H1 (cell line): ENCODE data around the gene RAB29. TPM values are rescaled to one million over a fixed set of nuclear protein-coding genes. Genes with fewer than 3 reads are reported as not detected.
A peak's percentile ranks its signal among the peaks of the same experiment; 100 is the strongest.

Source experiments
- CTCF ChIA-PET: fragments of 300-600 bp; sonication (Branson Sonifier 250); formaldehyde crosslinking; loops from one replicate; lab custom pipeline; 2021; ENCODE audit not compliant: partially characterized antibody; lab: Charles Lee
- POLR2A ChIA-PET: fragments of 300-600 bp; sonication (Branson Sonifier 250); formaldehyde crosslinking; loops from one replicate; lab custom pipeline; 2021; ENCODE audit warnings: inconsistent platforms; ENCODE audit not compliant: partially characterized antibody; lab: Charles Lee
- DNase-seq, 2 experiments: peaks; one replicate each; pipeline versions ENCODE4 v3.0.0 to v3.0.0-alpha.2; 2010 to 2022; ENCODE audit warnings: low spot score in 2 of 2, low read depth in 1 of 2, mixed read lengths in 1 of 2
- FAIRE-seq: peaks from 2 replicates; lab custom pipeline; 2011; peaks lifted over from hg19 to GRCh38; lab: Jason Lieb, UNC
- H2AFZ ChIP-seq: 2 replicates; pipeline ENCODE4 v1.8.1; 2012; ENCODE audit warnings: low read length, inconsistent platforms
- H2AK5ac ChIP-seq: 2 replicates; pipeline ENCODE4 v1.6.1; 2013; ENCODE audit warnings: low read depth, low read length
- H2BK120ac ChIP-seq: replicated peaks from 2 replicates; pipeline ENCODE3; 2013; ENCODE audit warnings: low read depth, low read length, inconsistent platforms
- H2BK12ac ChIP-seq: 2 replicates; pipeline ENCODE4 v1.6.1; 2013; ENCODE audit warnings: low read depth, low read length
- H2BK15ac ChIP-seq: 2 replicates; pipeline ENCODE4 v1.6.1; 2013; ENCODE audit warnings: low read length
- H2BK20ac ChIP-seq: 2 replicates; pipeline ENCODE4 v1.6.1; 2013; ENCODE audit warnings: low read length
- H2BK5ac ChIP-seq: 2 replicates; pipeline ENCODE4 v1.6.1; 2013; ENCODE audit warnings: low read depth, low read length
- H3K14ac ChIP-seq: 2 replicates; pipeline ENCODE4 v1.6.1; 2013; ENCODE audit warnings: inconsistent platforms; ENCODE audit not compliant: insufficient read length
- H3K18ac ChIP-seq: 2 replicates; pipeline ENCODE4 v1.6.1; 2013; ENCODE audit warnings: low read length; ENCODE audit errors: extremely low read depth
- H3K23ac ChIP-seq: 2 replicates; pipeline ENCODE4 v1.6.1; 2013; ENCODE audit warnings: inconsistent platforms; ENCODE audit not compliant: insufficient read length
- H3K23me2 ChIP-seq: 2 replicates; pipeline ENCODE4 v1.6.1; 2013; ENCODE audit warnings: low read depth, low read length
- H3K27ac ChIP-seq: 2 replicates; pipeline ENCODE4 v1.6.1; 2011; ENCODE audit warnings: low read depth, low read length, inconsistent platforms
- H3K27me3 ChIP-seq, 4 experiments: replicated peaks in 1 of 4; 1 replicate in 1 of 4; 2 replicates in 3 of 4; pipeline versions ENCODE4 v1.6.1 to v1.8.1; 2011 to 2013; ENCODE audit warnings: low read length in 3 of 4, mild to moderate bottlenecking in 3 of 4, inconsistent platforms in 2 of 4, mixed read lengths in 2 of 4, moderate library complexity in 1 of 4; ENCODE audit not compliant: control insufficient read depth in 3 of 4, insufficient read depth in 3 of 4; ENCODE audit errors: extremely low read depth in 1 of 4
- H3K36me3 ChIP-seq, 4 experiments: 2 replicates each; pipeline versions ENCODE4 v1.6.1 to v1.8.1; 2011 to 2013; ENCODE audit warnings: mild to moderate bottlenecking in 4 of 4, low read length in 3 of 4, moderate library complexity in 2 of 4, control low read depth in 1 of 4, inconsistent platforms in 1 of 4; ENCODE audit not compliant: insufficient read depth in 4 of 4, control insufficient read depth in 2 of 4
- H3K4ac ChIP-seq: replicated peaks from 2 replicates; pipeline ENCODE3; 2013; ENCODE audit warnings: low read length, low read depth, mixed read lengths, inconsistent platforms; ENCODE audit not compliant: insufficient read length
- H3K4me1 ChIP-seq, 4 experiments: replicated peaks in 1 of 4; 1 replicate in 1 of 4; 2 replicates in 3 of 4; pipeline versions ENCODE4 v1.6.1 to v1.8.1; 2011 to 2013; ENCODE audit warnings: low read length in 3 of 4, inconsistent platforms in 2 of 4, mixed read lengths in 1 of 4; ENCODE audit not compliant: insufficient read depth in 4 of 4, control insufficient read depth in 3 of 4
- H3K4me2 ChIP-seq, 2 experiments: 2 replicates each; pipeline versions ENCODE4 v1.6.1 to v1.8.1; 2011 to 2013; ENCODE audit warnings: low read depth in 2 of 2, low read length in 2 of 2, control low read depth in 1 of 2, inconsistent platforms in 1 of 2, mild to moderate bottlenecking in 1 of 2; ENCODE audit not compliant: insufficient read depth in 1 of 2
- H3K4me3 ChIP-seq, 4 experiments: fragments of 200-600, 300-600 bp in 1 of 4; sonication (generic), shearing (Covaris generic), sonication (Bioruptor Twin) in 1 of 4; 2 replicates each; pipeline versions ENCODE4 v1.5.1 to v1.8.1; 2011 to 2016; ENCODE audit warnings: low read length in 4 of 4, low read depth in 3 of 4, control low read depth in 2 of 4, inconsistent platforms in 2 of 4, mild to moderate bottlenecking in 2 of 4, mixed read lengths in 1 of 4, moderate library complexity in 1 of 4; ENCODE audit not compliant: insufficient read depth in 2 of 4; ENCODE audit errors: extremely low read depth in 1 of 4
- H3K56ac ChIP-seq: replicated peaks from 2 replicates; pipeline ENCODE3; 2013; ENCODE audit warnings: low read depth, mild to moderate bottlenecking, mixed read lengths, low read length, inconsistent platforms; ENCODE audit not compliant: insufficient read length
- H3K79me1 ChIP-seq: 2 replicates; pipeline ENCODE4 v1.6.1; 2013; ENCODE audit warnings: low read depth, low read length, control low read depth
- H3K79me2 ChIP-seq, 2 experiments: 2 replicates each; pipeline versions ENCODE4 v1.6.1 to v1.8.1; 2012 to 2013; ENCODE audit warnings: low read length in 2 of 2, mild to moderate bottlenecking in 2 of 2, inconsistent platforms in 1 of 2; ENCODE audit not compliant: insufficient read depth in 2 of 2, control insufficient read depth in 1 of 2
- H3K9ac ChIP-seq, 4 experiments: replicated peaks in 1 of 4; 1 replicate in 1 of 4; 2 replicates in 3 of 4; pipeline versions ENCODE4 v1.6.1 to v1.8.1; 2011 to 2013; ENCODE audit warnings: low read depth in 3 of 4, low read length in 3 of 4, control low read depth in 2 of 4, mild to moderate bottlenecking in 2 of 4, moderate library complexity in 2 of 4, inconsistent platforms in 1 of 4; ENCODE audit errors: extremely low read depth in 1 of 4
- H3K9me3 ChIP-seq, 2 experiments: 2 replicates each; pipeline versions ENCODE4 v1.6.1 to v1.8.1; 2012 to 2013; ENCODE audit warnings: mild to moderate bottlenecking in 2 of 2, moderate library complexity in 2 of 2, control low read depth in 1 of 2, inconsistent platforms in 1 of 2, low read depth in 1 of 2, low read length in 1 of 2, mixed read lengths in 1 of 2; ENCODE audit not compliant: insufficient read depth in 2 of 2
- H4K20me1 ChIP-seq, 2 experiments: replicated peaks in 1 of 2; 2 replicates each; pipeline versions ENCODE3 to v1.8.1; 2011 to 2013; ENCODE audit warnings: inconsistent platforms in 2 of 2, low read length in 2 of 2, mild to moderate bottlenecking in 1 of 2; ENCODE audit not compliant: insufficient read depth in 2 of 2, control insufficient read depth in 1 of 2
- H4K5ac ChIP-seq: 2 replicates; pipeline ENCODE4 v1.6.1; 2013; ENCODE audit warnings: low read length, low read depth, mixed read lengths, inconsistent platforms; ENCODE audit not compliant: insufficient read length
- H4K8ac ChIP-seq: 2 replicates; pipeline ENCODE4 v1.8.0; 2013; ENCODE audit warnings: mild to moderate bottlenecking, moderate library complexity, low read length, inconsistent platforms; ENCODE audit not compliant: insufficient read depth; ENCODE audit errors: extremely low read depth
- H4K91ac ChIP-seq: replicated peaks from 2 replicates; pipeline ENCODE3; 2013; ENCODE audit warnings: low read length, mixed read lengths, inconsistent platforms; ENCODE audit not compliant: insufficient read length
- CHD1 ChIP-seq: IDR thresholded peaks from 2 replicates; pipeline ENCODE4 v1.6.1; 2012; ENCODE audit warnings: low read depth, low read length, improper control_type of control experiment
- CTCF ChIP-seq, 3 experiments: IDR thresholded peaks; 1 replicate in 2 of 3; 2 replicates in 1 of 3; pipeline versions ENCODE4 v1.5.1 to v1.6.1; 2011; ENCODE audit warnings: low read length in 3 of 3, mild to moderate bottlenecking in 3 of 3, inconsistent platforms in 2 of 3, low read depth in 1 of 3, moderate library complexity in 1 of 3; ENCODE audit not compliant: insufficient read depth in 1 of 3; ENCODE audit errors: control extremely low read depth in 1 of 3
- JUND ChIP-seq: IDR thresholded peaks from 2 replicates; pipeline ENCODE4 v1.6.1; 2011; ENCODE audit warnings: mild to moderate bottlenecking, improper control_type of control experiment, low read length
- KDM4A ChIP-seq: IDR thresholded peaks from one replicate; pipeline ENCODE4 v1.7.1; 2012; ENCODE audit warnings: low read depth, mild to moderate bottlenecking, moderate library complexity, low read length, inconsistent platforms; ENCODE audit not compliant: severe bottlenecking
- PHF8 ChIP-seq: fragments of 200-600 bp; sonication (generic); conservative IDR thresholded peaks from 2 replicates; pipeline ENCODE4 v1.7.1; 2012; ENCODE audit warnings: low read depth, mild to moderate bottlenecking, inconsistent platforms, low read length, moderate library complexity
- RAD21 ChIP-seq, 2 experiments: IDR thresholded peaks in 1 of 2; conservative IDR thresholded peaks in 1 of 2; 2 replicates each; pipeline ENCODE4 v1.6.1; 2011; ENCODE audit warnings: low read depth in 2 of 2, low read length in 2 of 2, improper control_type of control experiment in 1 of 2, inconsistent platforms in 1 of 2, mild to moderate bottlenecking in 1 of 2, moderate library complexity in 1 of 2
- RNF2 ChIP-seq: fragments of 200-900, 300-1000 bp; sonication (generic); IDR thresholded peaks from 2 replicates; pipeline ENCODE4 v1.7.1; 2016; ENCODE audit warnings: borderline replicate concordance, low read depth, mild to moderate bottlenecking, antibody characterized with exemption, low read length; ENCODE audit not compliant: poor library complexity, severe bottlenecking; ENCODE audit errors: missing control alignments
- WGBS, 2 experiments: shearing (Covaris generic) in 1 of 2; methylation state at CpG; one replicate each; pipeline versions ENCODE4 v1.1.6 to v1.1.7; 2013 to 2015; ENCODE audit warnings: low lambda C conversion rate in 2 of 2, mixed read lengths in 2 of 2, inconsistent platforms in 1 of 2, low coverage in 1 of 2, missing lambda C conversion rate in 1 of 2; ENCODE audit not compliant: insufficient replicate concordance in 2 of 2, insufficient coverage in 1 of 2, insufficient read length in 1 of 2; ENCODE audit errors: extremely low coverage in 1 of 2, missing lambda C conversion rate in 1 of 2; 5-methylcytosine and 5-hydroxymethylcytosine counted together
- polyA plus RNA-seq, 7 experiments: library from polyadenylated mRNA; depleted of rRNA in 3 of 7; stranded (reverse) in 5 of 7; unstranded in 2 of 7; fragments of >200 nt in 5 of 7; fragments of 200-250 nt in 2 of 7; gene quantifications; 1 replicate in 5 of 7; 2 replicates in 1 of 7; 4 replicates in 1 of 7; pipeline versions ENCODE4 v1.2.1 to v1.2.3, GENCODE V29; 2011 to 2013; ENCODE audit warnings: missing spikeins in 2 of 7, mixed read lengths in 2 of 7
- total RNA-seq: library from RNA; stranded (reverse); fragmentation: NEBNext Ultra II Directional; extraction: Animal tissue kit (Norgen Biotek cat#: 25700); gene quantifications from 2 replicates; pipeline ENCODE4 v1.2.1, GENCODE V29; 2021

Gene RAB29
- total and polyA plus RNA-seq, 2 of the 8 experiments (the other 6 are each of a cell fraction or from before 2014, with no cell fraction given) = 10.1 to 17.3 TPM

- H4K20me1 ChIP-seq = no peaks in the 10 kb centered on the region
- no peak overlapping the region for H3K23ac ChIP-seq
- WGBS, 2 experiments = 86% methylated on average over 5 of the region's 5 CpGs; no CpG with 5 or more reads in 1 of the 2 experiments
- H3K27ac ChIP-seq = no peak overlapping the region
- H3K4me1 ChIP-seq = no peaks in the 10 kb centered on the region
- H2AK5ac ChIP-seq = no peak overlapping the region
- H3K4me3 ChIP-seq = no peak overlapping the region
- H3K23me2 ChIP-seq = no peaks in the 10 kb centered on the region; the same call in 1 of the 2 replicates
- no peak for TF ChIP-seq KDM4A
- TF ChIP-seq JUND = no peak
- no peak for TF ChIP-seq PHF8
- TF ChIP-seq RNF2 = no peak
- TF ChIP-seq CHD1 = no peak
- TF ChIP-seq CTCF (IDR thresholded peaks at IDR 0.05; ENCODE audit: control extremely low read depth in 1 of 3, insufficient read depth in 1 of 3, low read depth in 1 of 3, low read length in 3 of 3) = peak; percentile 82 to 84 (median 84)
- TF ChIP-seq RAD21 (IDR thresholded peaks at IDR 0.05 in 1 of 2, conservative IDR thresholded peaks at IDR 0.05 in 1 of 2; ENCODE audit: low read depth in 2 of 2, low read length in 2 of 2) = peak; percentile 93 to 95
- H3K27me3 ChIP-seq = no peaks in the 10 kb centered on the region
- no peak overlapping the region for H2BK120ac ChIP-seq
- H3K4me2 ChIP-seq = no peak overlapping the region
- H3K14ac ChIP-seq = no peak overlapping the region
- H3K9me3 ChIP-seq = no peaks in the 10 kb centered on the region
- H2BK15ac ChIP-seq = no peak overlapping the region
- no peak overlapping the region for H2BK5ac ChIP-seq
- H3K79me2 ChIP-seq = no peaks in the 10 kb centered on the region
- H4K5ac ChIP-seq = no peak overlapping the region
- H4K91ac ChIP-seq = no peak overlapping the region
- no peak overlapping the region for H2AFZ ChIP-seq
- no peak overlapping the region for H2BK12ac ChIP-seq
- no peak overlapping the region for H3K18ac ChIP-seq
- no peak overlapping the region for H3K4ac ChIP-seq
- H3K36me3 ChIP-seq = peaks cover 8 to 28% (median 24%) of the 10 kb centered on the region in 4 experiments
- no peak overlapping the region for H4K8ac ChIP-seq
- H3K9ac ChIP-seq = no peak overlapping the region
- FAIRE-seq (no peak), DNase-seq (peak in 1 of 2 experiments; percentile 70)
- ChIA-PET CTCF (interaction anchor here (0.5 to 11.7 kb wide), 67 partner anchors 8 to 636 kb away, joined by 3 to 206 read pairs (median 5); no protein-coding TSS in a partner anchor), POLR2A (interaction anchor here (0.8 to 1.5 kb wide), 6 partner anchors 14 to 186 kb away, joined by 3 to 4 read pairs (median 3); partner anchors contain the start of gene NUCKS1)
- H3K79me1 ChIP-seq = no peaks in the 10 kb centered on the region
- H2BK20ac ChIP-seq = no peak overlapping the region
- H3K56ac ChIP-seq = no peak overlapping the region
Observed at GRCh38 chr1:205791568-205792180, 16.4 kb upstream of the RAB29 start.
